RCC 7860 (cell line): ENCODE results near the gene RUNX2.
"Not testable (repeated sequence)": the region's sequence is repeated elsewhere in the genome, so short reads cannot be mapped to it uniquely, and the experiment has no call there.

Experiments used
- DNase-seq: peaks from one replicate; pipeline ENCODE4 v3.0.0-alpha.2; 2015; ENCODE audit warnings: low spot score
- FAIRE-seq: peaks from 2 replicates; lab custom pipeline; 2012; peaks lifted over from hg19 to GRCh38; lab: Jason Lieb, UNC

The RUNX2 gene

GRCh38 chr6:45545416-45545815 lies 217.3 kb downstream of the RUNX2 start:
- no peak for DNase-seq
- FAIRE-seq = no peak

DNA sequence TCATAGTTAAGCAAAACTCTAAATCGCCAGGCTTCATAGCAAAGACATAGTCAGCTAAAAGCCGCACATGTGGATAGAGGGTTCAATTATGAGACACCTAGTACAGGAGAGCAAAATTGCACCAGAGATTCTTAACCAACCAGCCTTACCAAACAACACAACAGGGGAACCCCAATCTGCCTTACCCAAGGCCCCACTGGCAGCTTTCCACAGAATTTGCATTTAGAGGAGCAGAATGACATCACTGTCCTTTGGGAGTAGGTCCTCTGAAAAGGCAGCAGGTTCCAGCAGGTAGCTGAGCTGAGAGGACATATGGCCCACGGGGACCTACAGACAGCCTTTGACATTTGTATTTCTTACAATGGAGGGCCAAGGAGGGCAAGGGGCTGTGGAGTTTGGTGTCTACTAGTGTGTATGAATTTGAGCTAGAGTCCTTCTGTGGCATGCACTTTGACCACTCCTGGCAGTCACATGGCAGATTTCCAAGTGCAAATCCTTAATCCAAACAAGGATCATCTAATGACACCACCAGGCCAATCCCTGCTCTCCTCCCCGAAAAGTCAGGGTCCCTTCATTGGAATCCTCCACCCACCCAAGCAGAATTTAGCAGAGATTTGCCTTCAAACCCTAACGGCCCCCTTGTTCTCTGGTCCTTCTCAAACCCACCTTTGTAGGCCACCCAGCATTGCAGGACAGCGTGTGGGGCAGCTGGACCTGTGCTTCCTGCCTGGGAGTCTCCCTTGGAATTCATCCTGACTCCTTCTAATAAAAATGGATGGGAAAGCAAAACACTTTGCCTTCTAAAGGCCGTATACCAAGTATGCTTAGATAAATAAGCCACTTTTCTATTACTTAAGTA lies 220.8 kb downstream of the RUNX2 start:
- FAIRE-seq = no peak
- DNase-seq = no peak

GRCh38 chr6:45552536-45552935 lies 224.4 kb downstream of the RUNX2 start:
- DNase-seq (no peak), FAIRE-seq (no peak)

DNA sequence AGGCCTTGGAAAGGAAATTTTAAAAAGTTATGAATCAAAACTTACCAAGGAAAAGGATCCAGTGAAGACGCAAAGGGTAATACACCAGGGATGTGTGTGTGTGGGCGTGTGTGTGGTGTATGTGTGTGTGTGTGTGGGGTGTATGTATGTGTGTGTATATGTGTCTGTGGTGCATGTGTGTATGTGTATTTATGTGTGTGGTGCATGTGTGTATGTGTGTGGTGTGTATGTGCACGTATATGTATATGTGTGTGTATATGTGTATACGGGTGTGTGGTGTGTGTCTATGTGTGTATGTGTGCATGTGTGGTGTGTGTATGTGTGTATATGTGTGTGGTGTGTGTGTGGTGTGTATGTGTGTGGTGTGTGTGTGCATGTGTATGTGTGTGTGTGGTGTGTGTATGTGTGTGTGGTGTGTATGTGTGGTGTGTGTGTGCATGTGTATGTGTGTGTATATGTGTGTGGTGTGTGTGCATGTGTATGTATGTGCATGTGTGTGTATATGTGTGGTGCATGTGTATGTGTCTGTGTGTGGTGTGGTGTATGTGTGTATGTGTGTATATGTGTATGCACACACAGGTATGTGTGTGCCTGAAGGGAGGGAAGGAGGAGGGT lies 225.7 kb downstream of the RUNX2 start:
- FAIRE-seq = no peak
- DNase-seq = no peak

DNA sequence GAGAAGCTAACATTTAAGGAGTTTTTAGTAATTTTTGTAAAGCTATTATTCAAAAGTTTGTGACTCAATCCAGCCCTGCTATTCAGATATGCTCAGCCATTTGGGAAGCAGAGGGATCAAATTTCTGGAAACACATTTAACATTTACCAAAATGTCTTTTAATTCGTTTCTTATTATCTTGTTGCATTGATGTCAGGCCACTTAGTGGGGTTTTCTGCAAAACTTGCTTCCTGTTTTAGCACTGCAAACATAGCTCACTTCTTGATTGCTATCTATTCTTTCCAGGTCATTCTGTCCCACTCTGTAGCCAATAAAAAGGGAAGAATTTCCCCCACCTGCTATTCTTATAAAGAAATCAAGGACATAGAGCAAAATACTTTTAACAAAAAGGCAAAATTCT lies 226.5 kb downstream of the RUNX2 start:
- FAIRE-seq = no peak
- DNase-seq = no peak

DNA sequence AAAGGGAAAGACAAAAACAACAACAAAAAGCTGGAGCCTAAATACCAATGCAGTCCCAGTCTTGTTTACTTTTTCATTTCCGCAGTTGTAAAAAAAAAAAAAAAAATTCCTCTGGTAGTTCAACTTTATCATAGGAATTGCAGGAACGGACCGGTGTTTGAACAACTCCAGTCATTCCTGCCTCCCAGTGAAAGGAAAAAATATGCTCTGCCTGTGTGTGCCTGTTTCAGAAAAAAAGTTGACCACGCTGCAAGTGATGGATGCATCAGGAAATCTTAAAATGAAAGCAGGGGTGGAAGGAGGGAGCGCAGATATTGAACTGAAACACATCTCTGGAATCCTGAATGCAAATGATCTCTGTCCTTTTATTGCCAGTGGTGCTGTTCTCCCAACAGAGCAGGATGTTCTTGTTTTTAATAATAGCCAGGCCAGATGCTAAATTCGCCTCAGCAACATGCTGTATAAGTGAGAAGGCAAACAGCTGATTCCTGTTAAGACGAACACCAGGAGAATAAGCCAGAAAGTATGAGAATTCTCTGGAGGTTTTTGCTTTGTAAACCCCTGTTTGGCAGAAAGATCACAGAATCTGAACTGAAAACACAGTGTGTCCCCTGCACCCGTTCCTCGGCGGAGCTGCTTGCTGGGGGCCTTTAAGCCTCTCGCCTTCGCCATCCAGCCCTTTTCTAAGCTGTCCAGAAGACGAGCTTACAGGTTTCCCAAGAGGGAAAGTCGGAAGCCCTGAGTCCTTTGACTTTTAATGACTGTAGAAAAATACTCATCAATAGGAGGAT lies 228.0 kb downstream of the RUNX2 start:
- DNase-seq (no peak), FAIRE-seq (no peak)

GRCh38 chr6:45556828-45557227 lies 228.7 kb downstream of the RUNX2 start:
- DNase-seq = no peak
- FAIRE-seq = no peak

GRCh38 chr6:45557454-45557853 lies 229.3 kb downstream of the RUNX2 start:
- no peak for DNase-seq
- no peak for FAIRE-seq

- DNase-seq (no peak), FAIRE-seq (no peak)
Measured at GRCh38 chr6:45558858-45559257, 230.7 kb downstream of the RUNX2 start.

DNA sequence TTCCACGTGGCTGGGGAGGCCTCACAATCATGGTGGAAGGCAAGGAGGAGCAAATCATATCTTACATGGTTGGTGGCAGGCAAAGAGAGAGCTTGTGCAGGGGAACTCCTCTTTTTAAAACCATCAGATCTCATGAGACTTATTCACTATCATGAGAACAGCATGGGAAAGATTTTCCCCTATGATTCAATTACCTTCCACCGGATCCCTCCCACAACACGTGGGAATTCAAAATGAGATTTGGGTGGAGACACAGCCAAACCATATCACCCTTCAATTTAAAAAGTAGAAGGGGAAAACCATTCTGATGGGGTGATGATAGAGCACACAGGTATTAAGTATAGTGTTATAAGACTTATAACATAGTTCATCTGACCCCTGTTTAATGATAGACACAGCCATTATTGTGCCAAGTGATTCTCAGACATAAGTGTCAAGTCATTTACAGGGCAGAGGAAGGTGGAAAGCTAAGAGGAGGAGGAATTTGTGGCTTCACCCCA lies 232.2 kb downstream of the RUNX2 start:
- FAIRE-seq, DNase-seq: not testable (repeated sequence)

- no peak for FAIRE-seq
- DNase-seq = no peak
Measured at GRCh38 chr6:45562171-45562570, 234.0 kb downstream of the RUNX2 start.

DNA sequence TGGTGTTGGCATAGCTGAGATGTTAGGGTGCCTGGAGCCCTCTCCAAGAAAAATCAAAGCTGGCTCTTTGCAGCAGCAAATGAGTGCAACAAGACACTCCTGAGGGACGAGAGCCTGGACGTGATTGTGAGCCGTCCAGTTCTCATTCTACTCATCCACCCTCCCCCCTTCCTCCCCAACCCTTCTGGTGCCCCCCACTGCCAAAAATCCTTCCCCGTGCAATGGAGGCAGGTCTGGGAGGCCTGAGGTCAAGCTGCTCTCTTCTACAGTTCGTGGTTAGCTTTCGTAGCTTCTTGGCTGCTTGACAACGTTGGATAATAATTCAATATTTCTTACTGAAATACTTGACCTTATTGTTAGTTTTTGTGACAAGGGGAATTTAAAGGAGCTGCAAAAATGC lies 234.9 kb downstream of the RUNX2 start:
- DNase-seq (no peak), FAIRE-seq (no peak)

- FAIRE-seq = no peak
- DNase-seq = no peak
Measured at GRCh38 chr6:45563844-45564243, 235.7 kb downstream of the RUNX2 start.

GRCh38 chr6:45566882-45567281 lies 238.8 kb downstream of the RUNX2 start:
- FAIRE-seq (no peak), DNase-seq (peak; percentile 24)

GRCh38 chr6:45567879-45568278 lies 239.7 kb downstream of the RUNX2 start:
- DNase-seq (no peak), FAIRE-seq (no peak)

DNA sequence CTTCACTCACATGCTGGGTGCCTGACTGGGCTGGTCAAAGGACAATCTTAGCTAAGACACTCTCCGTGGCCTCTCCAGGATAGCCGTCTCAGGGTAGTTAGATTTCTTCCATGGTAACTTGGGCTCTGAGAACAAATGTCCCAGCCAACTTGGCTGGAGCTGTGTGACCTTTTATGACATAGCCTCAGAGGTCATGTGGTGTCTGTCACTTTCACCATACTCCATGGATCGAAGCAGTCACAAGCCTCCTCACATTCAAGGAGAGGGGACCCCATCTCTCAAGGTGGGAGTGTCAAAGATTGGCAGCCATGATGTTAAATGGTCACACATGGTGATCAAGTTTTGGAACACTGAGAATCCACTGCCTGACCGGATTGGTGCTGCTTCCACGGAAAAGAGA lies 240.5 kb downstream of the RUNX2 start:
- FAIRE-seq (no peak), DNase-seq (no peak)

GRCh38 chr6:45569210-45569945 lies 241.2 kb downstream of the RUNX2 start:
- DNase-seq = no peak
- no peak for FAIRE-seq

DNA sequence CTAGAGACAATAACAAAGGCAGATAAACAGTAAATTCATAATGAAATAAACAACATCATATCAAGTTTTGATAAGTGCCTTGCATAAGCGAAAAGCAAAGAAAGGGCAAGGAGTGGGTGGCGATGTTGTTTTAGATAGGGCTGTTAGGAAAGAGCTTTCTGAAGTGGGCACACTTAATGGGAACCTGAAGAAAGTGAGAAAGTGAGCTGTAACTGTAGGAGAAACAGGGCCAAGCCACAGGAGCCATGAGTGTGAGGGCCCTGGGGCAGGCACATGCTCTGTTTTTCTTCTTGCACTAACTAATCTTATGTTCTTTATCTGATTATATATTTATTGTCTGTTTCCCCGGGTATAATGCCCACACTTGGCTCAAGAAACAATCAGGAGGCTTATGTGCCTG lies 243.0 kb downstream of the RUNX2 start:
- no peak for FAIRE-seq
- no peak for DNase-seq

DNA sequence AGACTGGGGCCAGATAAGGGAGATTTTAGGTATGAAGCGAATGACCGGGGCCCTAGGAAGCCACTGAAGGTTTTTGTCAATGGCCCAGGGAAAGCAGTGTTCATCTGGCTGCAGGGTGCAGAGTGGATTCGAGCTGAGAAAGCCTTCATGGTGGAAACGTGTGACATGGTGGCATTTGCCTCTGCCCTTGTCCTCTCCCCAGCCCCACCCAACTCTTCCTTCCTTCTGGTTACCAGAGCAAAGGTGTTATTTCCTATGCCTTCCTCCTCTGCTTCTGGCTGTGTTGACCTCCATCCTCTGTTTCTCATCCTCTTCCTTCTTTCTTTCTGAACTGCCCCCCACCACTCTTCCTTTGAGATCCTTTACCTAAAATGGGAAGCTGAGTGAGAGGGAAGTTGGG lies 244.7 kb downstream of the RUNX2 start:
- FAIRE-seq = no peak

GRCh38 chr6:45574014-45574461 lies 245.9 kb downstream of the RUNX2 start:
- no peak for DNase-seq
- FAIRE-seq = no peak

More for the DNA sequence above, 244.7 kb downstream of the RUNX2 start:
- no peak for DNase-seq

DNA sequence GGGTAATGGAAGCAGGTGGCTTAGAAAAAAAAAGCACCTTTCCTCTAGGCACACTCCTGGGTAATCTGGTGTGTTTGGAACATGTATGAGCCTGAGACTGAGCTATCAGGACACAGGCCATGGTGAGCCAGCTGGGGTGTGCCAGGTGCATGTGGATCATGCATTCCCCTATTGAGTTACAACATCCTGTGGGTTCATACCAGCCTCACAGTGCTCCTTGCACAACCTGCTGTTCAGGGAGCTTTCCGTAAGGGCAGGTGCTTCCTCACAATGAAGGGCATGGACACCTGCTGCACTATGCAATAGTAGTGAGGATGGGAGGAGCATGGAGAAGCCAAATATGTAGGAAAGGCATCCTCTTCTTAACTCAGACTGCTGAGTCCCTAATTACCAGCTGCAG lies 246.8 kb downstream of the RUNX2 start:
- DNase-seq (no peak), FAIRE-seq (no peak)
